HCT116 (cell line): Measurements from ENCODE around the gene MALRD1. TPM values are rescaled to one million over a fixed set of nuclear protein-coding genes. Genes with fewer than 3 reads are reported as not detected.

ENCODE experiments used
- ATAC-seq: fragments of 200-7000 bp; cut with Tn5 transposase; 2 replicates; pipeline ENCODE4 v1.9.1; 2020; ENCODE audit warnings: mild to moderate bottlenecking, moderate library complexity
- BruUV-seq: library from RNA; stranded (reverse); fragments of 400-500 nt; replicated peaks from 2 replicates; lab custom pipeline; 2021; lab: Mats Ljungman, UMichigan
- CTCF ChIA-PET: fragments of 300-600 bp; sonication (Branson Sonifier 250); formaldehyde crosslinking; loops from one replicate; lab custom pipeline; 2021; ENCODE audit warnings: antibody characterized with exemption; lab: Charles Lee
- POLR2A ChIA-PET: fragments of 300-600, 350-600 bp; sonication (Branson Sonifier 250); formaldehyde crosslinking; loops from one replicate; lab custom pipeline; 2021; ENCODE audit warnings: antibody characterized with exemption; lab: Charles Lee
- RAD21 ChIA-PET, 2 experiments: fragments of 300-600 bp; sonication (Branson Sonifier 250); formaldehyde crosslinking; loops; one replicate each; lab custom pipeline; 2023; ENCODE audit warnings: low total read pairs in 2 of 2; ENCODE audit not compliant: uncharacterized antibody in 2 of 2, unreplicated experiment in 2 of 2, low non-redundant PET in 1 of 2; lab: Charles Lee
- DNase-seq: peaks from one replicate; pipeline ENCODE4 v3.0.0-alpha.2; 2010; ENCODE audit warnings: low read depth, low spot score
- H2AFZ ChIP-seq: fragments of 200-600 bp; shearing (Covaris generic), sonication (generic); 2 replicates; pipeline ENCODE4 v1.6.1; 2017; ENCODE audit warnings: low read depth, mixed run types, mixed read lengths, antibody characterized with exemption, low read length; ENCODE audit not compliant: poor library complexity, severe bottlenecking
- H3K27ac ChIP-seq: 2 replicates; pipeline ENCODE4 v1.5.1; 2012; ENCODE audit warnings: low read depth, low read length
- H3K27me3 ChIP-seq: fragments of 200-600 bp; sonication (generic); 2 replicates; pipeline ENCODE4 v1.6.1; 2016; ENCODE audit warnings: mixed run types, low read length, mixed read lengths; ENCODE audit not compliant: insufficient read depth
- H3K36me3 ChIP-seq, 2 experiments: fragments of 200-500 bp in 1 of 2; fragments of 200-600 bp in 1 of 2; sonication (Bioruptor generic) in 1 of 2; sonication (generic) in 1 of 2; 2 replicates each; pipeline versions ENCODE4 v1.5.1 to v1.6.1; 2014 to 2016; ENCODE audit warnings: low read length in 2 of 2, inconsistent platforms in 1 of 2, mixed read lengths in 1 of 2, mixed run types in 1 of 2; ENCODE audit not compliant: insufficient read depth in 2 of 2, control insufficient read depth in 1 of 2
- H3K4me1 ChIP-seq, 2 experiments: fragments of 200-600 bp in 1 of 2; sonication (generic) in 1 of 2; 2 replicates each; pipeline versions ENCODE4 v1.5.1 to v1.6.1; 2012 to 2017; ENCODE audit warnings: low read length in 2 of 2, inconsistent platforms in 1 of 2, mild to moderate bottlenecking in 1 of 2, mixed read lengths in 1 of 2, mixed run types in 1 of 2, moderate library complexity in 1 of 2; ENCODE audit not compliant: insufficient read depth in 2 of 2, control insufficient read depth in 1 of 2
- H3K4me2 ChIP-seq: fragments of 200-600 bp; sonication (generic); 2 replicates; pipeline ENCODE4 v1.6.1; 2017; ENCODE audit warnings: mixed run types, low read length, mixed read lengths
- H3K4me3 ChIP-seq, 2 experiments: fragments of 200-600 bp in 1 of 2; sonication (generic) in 1 of 2; replicated peaks in 1 of 2; 2 replicates each; pipeline ENCODE4 v1.5.1; 2011 to 2016; ENCODE audit warnings: low read length in 2 of 2, control low read depth in 1 of 2, low read depth in 1 of 2, mild to moderate bottlenecking in 1 of 2, mixed read lengths in 1 of 2, mixed run types in 1 of 2
- H3K79me2 ChIP-seq: fragments of 200-600 bp; sonication (generic); 2 replicates; pipeline ENCODE4 v1.6.1; 2017; ENCODE audit warnings: mild to moderate bottlenecking, mixed run types, low read length, moderate library complexity, mixed read lengths; ENCODE audit not compliant: insufficient read depth
- H3K9ac ChIP-seq: fragments of 200-600 bp; sonication (generic); 2 replicates; pipeline ENCODE4 v1.6.1; 2016; ENCODE audit warnings: low read length, mixed read lengths
- H3K9me2 ChIP-seq: fragments of 200-600 bp; sonication (generic), shearing (Covaris generic); 2 replicates; pipeline ENCODE4 v1.6.1; 2017; ENCODE audit warnings: mixed run types, mild to moderate bottlenecking, moderate library complexity; ENCODE audit not compliant: insufficient read depth
- H3K9me3 ChIP-seq, 2 experiments: fragments of 200-500 bp in 1 of 2; fragments of 200-600 bp in 1 of 2; sonication (Bioruptor generic) in 1 of 2; sonication (generic) in 1 of 2; 2 replicates each; pipeline ENCODE4 v1.6.1; 2014 to 2017; ENCODE audit warnings: low read length in 2 of 2, mixed read lengths in 2 of 2, inconsistent platforms in 1 of 2, low read depth in 1 of 2, mild to moderate bottlenecking in 1 of 2, mixed run types in 1 of 2, moderate library complexity in 1 of 2; ENCODE audit not compliant: control insufficient read depth in 1 of 2, insufficient read depth in 1 of 2
- H4K20me1 ChIP-seq: fragments of 200-600 bp; sonication (generic), shearing (Covaris generic); 2 replicates; pipeline ENCODE4 v1.6.1; 2017; ENCODE audit warnings: mixed run types, mild to moderate bottlenecking, moderate library complexity; ENCODE audit not compliant: insufficient read depth
- ATF3 ChIP-seq: IDR thresholded peaks from 2 replicates; pipeline ENCODE4 v1.6.1; 2012
- CEBPB ChIP-seq: IDR thresholded peaks from 2 replicates; pipeline ENCODE4 v1.6.1; 2012; ENCODE audit warnings: low read depth
- CTCF ChIP-seq, 3 experiments: fragments of 200-600 bp in 1 of 3; sonication (generic) in 1 of 3; IDR thresholded peaks in 2 of 3; conservative IDR thresholded peaks in 1 of 3; 2 replicates each; pipeline ENCODE4 v1.5.1; 2012 to 2017; ENCODE audit warnings: low read depth in 2 of 3, low read length in 2 of 3, antibody characterized with exemption in 1 of 3, borderline replicate concordance in 1 of 3, control low read depth in 1 of 3, mild to moderate bottlenecking in 1 of 3, mixed read lengths in 1 of 3, mixed run types in 1 of 3, moderate library complexity in 1 of 3; ENCODE audit not compliant: insufficient read depth in 1 of 3
- EGR1 ChIP-seq: IDR thresholded peaks from 2 replicates; pipeline ENCODE4 v1.6.1; 2012; ENCODE audit warnings: low read depth
- FOSL1 ChIP-seq: IDR thresholded peaks from 2 replicates; pipeline ENCODE4 v1.6.1; 2012; ENCODE audit warnings: low read depth
- POLR2A ChIP-seq: IDR thresholded peaks from 2 replicates; pipeline ENCODE4 v1.7.0; 2011; ENCODE audit warnings: borderline replicate concordance; ENCODE audit not compliant: insufficient read depth, insufficient read length; ENCODE audit errors: extremely low read depth
- SRF ChIP-seq: IDR thresholded peaks from 2 replicates; pipeline ENCODE4 v1.6.1; 2012; ENCODE audit warnings: low read depth
- TCF7L2 ChIP-seq: IDR thresholded peaks from 2 replicates; pipeline ENCODE4 v1.7.0; 2011; ENCODE audit warnings: borderline replicate concordance, inconsistent platforms; ENCODE audit not compliant: insufficient read depth, insufficient read length; ENCODE audit errors: extremely low read depth
- ZFX ChIP-seq: fragments of 450-650 bp; IDR thresholded peaks from 2 replicates; pipeline ENCODE4 v1.6.1; 2017
- ZNF274 ChIP-seq: fragments of 200-500 bp; sonication (Bioruptor generic); IDR thresholded peaks from 2 replicates; pipeline ENCODE4 v1.6.1; 2014; ENCODE audit warnings: mild to moderate bottlenecking, low read depth, low read length, inconsistent platforms
- intact Hi-C: fragments of 100-400 bp; cut with micrococcal nuclease; formaldehyde crosslinking; loops from 2 replicates; pipeline ENCODE4 v1.10.0; 2022
- total RNA-seq: library from RNA; stranded (reverse); gene quantifications from one replicate; pipeline ENCODE4 v1.2.1, GENCODE V29; 2021; ENCODE audit not compliant: unreplicated experiment
- TF ChIP-seq, protein P1 (sequence below): IDR thresholded peaks from 2 replicates; pipeline ENCODE4 v1.6.1; 2011; ENCODE audit warnings: mild to moderate bottlenecking, low read length, moderate library complexity; ENCODE audit not compliant: insufficient replicate concordance; ENCODE audit errors: extremely low read depth

Gene MALRD1
- total RNA-seq, 1 experiment from 2014 or later: not detected

- POLR2A ChIA-PET: no interaction called here
- no peaks in the 10 kb centered on the region for H3K4me1 ChIP-seq
- no peaks in the 10 kb centered on the region for H4K20me1 ChIP-seq
- no peak overlapping the region for H2AFZ ChIP-seq
- no peaks in the 10 kb centered on the region for H3K27me3 ChIP-seq
- H3K9ac ChIP-seq: no peak overlapping the region
- H3K4me3 ChIP-seq: no peak overlapping the region
- intact Hi-C loops: no loop called here
- H3K4me2 ChIP-seq: no peak overlapping the region
- CTCF ChIA-PET: no interaction called here
- H3K9me3 ChIP-seq: peaks cover 3 to 12% of the 10 kb centered on the region in 2 experiments; a peak in 1 of 4 replicates
- no peak overlapping the region for H3K27ac ChIP-seq
- no peak for TF ChIP-seq ZFX
- TF ChIP-seq ATF3: no peak
- no peak for TF ChIP-seq SRF
- TF ChIP-seq TCF7L2: no peak
- no peak for TF ChIP-seq CEBPB
- no peak for TF ChIP-seq FOSL1
- TF ChIP-seq POLR2A: no peak
- no peak for TF ChIP-seq CTCF (IDR thresholded peaks at IDR 0.05 in 2 of 3, conservative IDR thresholded peaks at IDR 0.05 in 1 of 3; ENCODE audit: borderline replicate concordance in 1 of 3, insufficient read depth in 1 of 3, low read depth in 2 of 3, low read length in 2 of 3)
- ATAC-seq (no peak), DNase-seq (no peak)
- RAD21 ChIA-PET: no interaction called here
- no peaks in the 10 kb centered on the region for H3K79me2 ChIP-seq
- BruUV-seq: no TSS peak
- H3K9me2 ChIP-seq: no peaks in the 10 kb centered on the region
- no peaks in the 10 kb centered on the region for H3K36me3 ChIP-seq
Measured at GRCh38 chr10:19431622-19432351, 383.2 kb downstream of the MALRD1 start.

- DNase-seq (no peak), ATAC-seq (no peak)
- POLR2A ChIA-PET: no interaction called here
- RAD21 ChIA-PET: no interaction called here
- TF ChIP-seq ZNF274 (no peak), FOSL1 (no peak), TCF7L2 (no peak), SRF (no peak), EGR1 (no peak)
- TF ChIP-seq, protein P1, sequence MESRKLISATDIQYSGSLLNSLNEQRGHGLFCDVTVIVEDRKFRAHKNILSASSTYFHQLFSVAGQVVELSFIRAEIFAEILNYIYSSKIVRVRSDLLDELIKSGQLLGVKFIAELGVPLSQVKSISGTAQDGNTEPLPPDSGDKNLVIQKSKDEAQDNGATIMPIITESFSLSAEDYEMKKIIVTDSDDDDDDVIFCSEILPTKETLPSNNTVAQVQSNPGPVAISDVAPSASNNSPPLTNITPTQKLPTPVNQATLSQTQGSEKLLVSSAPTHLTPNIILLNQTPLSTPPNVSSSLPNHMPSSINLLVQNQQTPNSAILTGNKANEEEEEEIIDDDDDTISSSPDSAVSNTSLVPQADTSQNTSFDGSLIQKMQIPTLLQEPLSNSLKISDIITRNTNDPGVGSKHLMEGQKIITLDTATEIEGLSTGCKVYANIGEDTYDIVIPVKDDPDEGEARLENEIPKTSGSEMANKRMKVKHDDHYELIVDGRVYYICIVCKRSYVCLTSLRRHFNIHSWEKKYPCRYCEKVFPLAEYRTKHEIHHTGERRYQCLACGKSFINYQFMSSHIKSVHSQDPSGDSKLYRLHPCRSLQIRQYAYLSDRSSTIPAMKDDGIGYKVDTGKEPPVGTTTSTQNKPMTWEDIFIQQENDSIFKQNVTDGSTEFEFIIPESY: no peak
- Histone ChIP-seq H3K27me3 (no peaks in the 10 kb centered on the region), H3K79me2 (no peaks in the 10 kb centered on the region), H3K9me2 (no peaks in the 10 kb centered on the region), H4K20me1 (no peaks in the 10 kb centered on the region), H3K9me3 (peaks cover 8 to 14% of the 10 kb centered on the region in 2 experiments; a peak in 2 of 4 replicates), H3K4me1 (no peaks in the 10 kb centered on the region), H3K4me3 (no peak overlapping the region), H3K4me2 (no peak overlapping the region), H3K27ac (no peak overlapping the region), H3K36me3 (no peaks in the 10 kb centered on the region), H3K9ac (no peak overlapping the region), H2AFZ (no peak overlapping the region)
- CTCF ChIA-PET: no interaction called here
- no TSS peak for BruUV-seq
- intact Hi-C loops: no loop called here
Measured at GRCh38 chr10:19449860-19450259, 401.3 kb downstream of the MALRD1 start.
